Fibroblast of lung (primary cell): ENCODE measurements around the gene SEPTIN14. TPM values are rescaled to one million over a fixed set of nuclear protein-coding genes. Genes with fewer than 3 reads are reported as not detected.
"Not testable (repeated sequence)": the region's sequence is repeated elsewhere in the genome, so short reads cannot be mapped to it uniquely, and the experiment has no call there.

Source experiments
- DNase-seq, 2 donors: peaks; one replicate each; pipeline versions ENCODE4 v3.0.0 to v3.0.0-alpha.2; 2010; ENCODE audit warnings: low read depth in 2 of 2
- H2AFZ ChIP-seq: 2 replicates; pipeline ENCODE4 v1.5.1; 2012; ENCODE audit warnings: low read length, control low read depth, inconsistent platforms
- H3K27ac ChIP-seq: 2 replicates; pipeline ENCODE4 v1.5.1; 2011; ENCODE audit warnings: low read length, control low read depth; ENCODE audit not compliant: insufficient read depth
- H3K27me3 ChIP-seq: 2 replicates; pipeline ENCODE4 v1.5.1; 2011; ENCODE audit warnings: mild to moderate bottlenecking, low read length; ENCODE audit not compliant: control insufficient read depth, insufficient read depth
- H3K36me3 ChIP-seq: 2 replicates; pipeline ENCODE4 v1.5.1; 2011; ENCODE audit warnings: low read length; ENCODE audit not compliant: control insufficient read depth, insufficient read depth
- H3K4me1 ChIP-seq: 2 replicates; pipeline ENCODE4 v1.5.1; 2011; ENCODE audit warnings: low read length; ENCODE audit not compliant: control insufficient read depth, insufficient read depth; ENCODE audit errors: extremely low read depth
- H3K4me2 ChIP-seq: 2 replicates; pipeline ENCODE4 v1.5.1; 2011; ENCODE audit warnings: low read length, control low read depth; ENCODE audit not compliant: insufficient read depth; ENCODE audit errors: extremely low read depth
- H3K4me3 ChIP-seq, 4 experiments: fragments of 200-600 bp in 1 of 4; sonication (generic) in 1 of 4; replicated peaks in 1 of 4; 2 replicates each; pipeline ENCODE4 v1.5.1; 2011 to 2016; ENCODE audit warnings: low read length in 4 of 4, low read depth in 3 of 4, mild to moderate bottlenecking in 3 of 4, control low read depth in 2 of 4, inconsistent platforms in 1 of 4, mixed read lengths in 1 of 4; ENCODE audit not compliant: insufficient read depth in 1 of 4; ENCODE audit errors: control extremely low read depth in 1 of 4
- H3K79me2 ChIP-seq: 2 replicates; pipeline ENCODE4 v1.5.1; 2012; ENCODE audit warnings: mild to moderate bottlenecking, low read length, inconsistent platforms; ENCODE audit not compliant: control insufficient read depth, insufficient read depth
- H3K9ac ChIP-seq: 2 replicates; pipeline ENCODE4 v1.5.1; 2011; ENCODE audit warnings: mild to moderate bottlenecking, low read length, control low read depth; ENCODE audit not compliant: insufficient read depth
- H3K9me3 ChIP-seq: 2 replicates; pipeline ENCODE4 v1.5.1; 2012; ENCODE audit warnings: low read depth, low read length; ENCODE audit not compliant: control insufficient read depth, insufficient read depth
- H4K20me1 ChIP-seq: 2 replicates; pipeline ENCODE4 v1.5.1; 2011; ENCODE audit warnings: low read length; ENCODE audit not compliant: control insufficient read depth, insufficient read depth; ENCODE audit errors: extremely low read depth
- CTCF ChIP-seq, 2 donors: IDR thresholded peaks in 1 of 2; conservative IDR thresholded peaks in 1 of 2; 1 replicate in 1 of 2; 2 replicates in 1 of 2; pipeline ENCODE4 v1.5.1; 2011 to 2012; ENCODE audit warnings: low read length in 2 of 2, control low read depth in 1 of 2, inconsistent platforms in 1 of 2, low read depth in 1 of 2, mild to moderate bottlenecking in 1 of 2
- EZH2 ChIP-seq: IDR thresholded peaks from 2 replicates; pipeline ENCODE4 v1.5.1; 2012; ENCODE audit warnings: low read length, control low read depth, mild to moderate bottlenecking; ENCODE audit errors: missing control alignments
- polyA plus RNA-seq, 2 donors: library from polyadenylated mRNA; depleted of rRNA in 1 of 2; stranded (reverse) in 1 of 2; unstranded in 1 of 2; fragments of >200 nt; gene quantifications; 2 replicates each; pipeline ENCODE4 v1.2.1, GENCODE V29; 2011 to 2012; ENCODE audit warnings: missing spikeins in 1 of 2
- total RNA-seq: library from RNA; depleted of rRNA; stranded (reverse); fragments of >200 nt; gene quantifications from 2 replicates; pipeline ENCODE4 v1.2.1, GENCODE V29; 2014

SEPTIN14 gene
- total and polyA plus RNA-seq, 2 donors (not counting 1 experiment from before 2014, with no cell fraction given) = not detected

- no peak for TF ChIP-seq EZH2
- no peak for TF ChIP-seq CTCF (conservative IDR thresholded peaks at IDR 0.05 in 1 of 2, IDR thresholded peaks at IDR 0.05 in 1 of 2; ENCODE audit: low read depth in 1 of 2, low read length in 2 of 2)
- Histone ChIP-seq H3K27me3 (no peaks in the 10 kb centered on the region), H3K4me3 (no peak overlapping the region), H4K20me1 (no peaks in the 10 kb centered on the region), H2AFZ (no peak overlapping the region), H3K79me2 (no peaks in the 10 kb centered on the region), H3K4me2 (no peak overlapping the region), H3K4me1 (no peaks in the 10 kb centered on the region), H3K27ac (no peak overlapping the region), H3K9me3 (no peaks in the 10 kb centered on the region), H3K9ac (no peak overlapping the region), H3K36me3 (no peaks in the 10 kb centered on the region)
- no peak for DNase-seq
Observed at GRCh38 chr7:55877308-55877707, 14.8 kb upstream of the SEPTIN14 start.

- Histone ChIP-seq H3K4me3 (no peak overlapping the region), H3K79me2 (no peaks in the 10 kb centered on the region), H3K36me3 (no peaks in the 10 kb centered on the region), H3K27me3 (no peaks in the 10 kb centered on the region), H3K4me2 (no peak overlapping the region), H3K4me1 (no peaks in the 10 kb centered on the region), H3K9ac (no peak overlapping the region), H2AFZ (no peak overlapping the region), H4K20me1 (no peaks in the 10 kb centered on the region), H3K27ac (no peak overlapping the region), H3K9me3 (no peaks in the 10 kb centered on the region)
- DNase-seq = no peak
- no peak for TF ChIP-seq EZH2
- TF ChIP-seq CTCF (conservative IDR thresholded peaks at IDR 0.05 in 1 of 2, IDR thresholded peaks at IDR 0.05 in 1 of 2; ENCODE audit: low read depth in 1 of 2, low read length in 2 of 2) = no peak
Observed at GRCh38 chr7:55873765-55874164, 11.2 kb upstream of the SEPTIN14 start.

GRCh38 chr7:55871932-55872485 lies 9.5 kb upstream of the SEPTIN14 start:
- no peak overlapping the region for H3K9ac ChIP-seq
- H3K27me3 ChIP-seq = no peaks in the 10 kb centered on the region
- TF ChIP-seq EZH2 = no peak
- no peak for TF ChIP-seq CTCF (conservative IDR thresholded peaks at IDR 0.05 in 1 of 2, IDR thresholded peaks at IDR 0.05 in 1 of 2; ENCODE audit: low read depth in 1 of 2, low read length in 2 of 2)
- H3K79me2 ChIP-seq = no peaks in the 10 kb centered on the region
- H2AFZ ChIP-seq = no peak overlapping the region
- no peak overlapping the region for H3K4me2 ChIP-seq
- no peaks in the 10 kb centered on the region for H3K9me3 ChIP-seq
- no peak for DNase-seq
- no peak overlapping the region for H3K4me3 ChIP-seq
- H4K20me1 ChIP-seq = no peaks in the 10 kb centered on the region
- H3K4me1 ChIP-seq = no peaks in the 10 kb centered on the region
- no peaks in the 10 kb centered on the region for H3K36me3 ChIP-seq
- no peak overlapping the region for H3K27ac ChIP-seq

- H3K27ac ChIP-seq, H3K9ac ChIP-seq, H4K20me1 ChIP-seq, DNase-seq, H3K4me3 ChIP-seq, H3K27me3 ChIP-seq, H3K36me3 ChIP-seq, H2AFZ ChIP-seq, H3K4me2 ChIP-seq, H3K4me1 ChIP-seq, H3K9me3 ChIP-seq, H3K79me2 ChIP-seq: not testable (repeated sequence)
Observed at GRCh38 chr7:55868989-55869388, 6.4 kb upstream of the SEPTIN14 start.

- DNase-seq, H4K20me1 ChIP-seq, H3K4me3 ChIP-seq, H3K36me3 ChIP-seq, H3K27ac ChIP-seq, H3K4me1 ChIP-seq, H3K79me2 ChIP-seq, H3K27me3 ChIP-seq, H3K4me2 ChIP-seq, H3K9me3 ChIP-seq, H3K9ac ChIP-seq, H2AFZ ChIP-seq: not testable (repeated sequence)
Observed at GRCh38 chr7:55845164-55845563, 17.4 kb downstream of the SEPTIN14 start.
